SK-N-SH (cell line): Measurements from ENCODE around the gene CELSR2. TPM values are rescaled to one million over a fixed set of nuclear protein-coding genes. Genes with fewer than 3 reads are reported as not detected.

Source experiments
- CTCF ChIA-PET: fragments of 300-600, 350-600 bp; formaldehyde crosslinking; extraction: SDS; loops from one replicate; lab custom pipeline; 2021; lab: Yijun Ruan, JAX
- POLR2A ChIA-PET: fragments of 350-600 bp; sonication (Branson Sonifier 250); formaldehyde crosslinking; extraction: SDS; loops from one replicate; lab custom pipeline; 2020; ENCODE audit warnings: antibody characterized with exemption, inconsistent platforms; lab: Yijun Ruan, JAX
- DNase-seq: peaks from one replicate; pipeline ENCODE4 v3.0.0; 2012
- H2AFZ ChIP-seq: fragments of 200-600 bp; sonication (generic); 2 replicates; pipeline ENCODE4 v1.8.1; 2016; ENCODE audit warnings: antibody characterized with exemption, mild to moderate bottlenecking, low read depth
- H3F3A ChIP-seq: fragments of 200-600 bp; sonication (generic); replicated peaks from 2 replicates; pipeline ENCODE3; 2016; ENCODE audit warnings: antibody characterized with exemption, mild to moderate bottlenecking; ENCODE audit not compliant: insufficient read depth
- H3K27ac ChIP-seq, 2 experiments: fragments of 200-500 bp in 1 of 2; fragments of 200-600 bp in 1 of 2; sonication (Bioruptor generic) in 1 of 2; sonication (generic), shearing (Covaris generic) in 1 of 2; 2 replicates each; pipeline versions ENCODE4 v1.5.1 to v1.6.1; 2014 to 2016; ENCODE audit warnings: low read depth in 2 of 2, inconsistent platforms in 1 of 2, low read length in 1 of 2, mild to moderate bottlenecking in 1 of 2, mixed read lengths in 1 of 2
- H3K27me3 ChIP-seq: fragments of 200-600 bp; sonication (generic), shearing (Covaris generic); 2 replicates; pipeline ENCODE4 v1.6.1; 2016; ENCODE audit warnings: mixed run types; ENCODE audit not compliant: insufficient read depth
- H3K36me3 ChIP-seq, 2 experiments: fragments of 200-500 bp in 1 of 2; fragments of 200-600 bp in 1 of 2; sonication (Bioruptor generic) in 1 of 2; sonication (generic) in 1 of 2; replicated peaks in 1 of 2; 2 replicates each; pipeline versions ENCODE3 to v1.5.1; 2014 to 2016; ENCODE audit warnings: low read length in 1 of 2, mild to moderate bottlenecking in 1 of 2; ENCODE audit not compliant: insufficient read depth in 2 of 2, control insufficient read depth in 1 of 2
- H3K4me1 ChIP-seq, 2 experiments: fragments of 200-500 bp in 1 of 2; fragments of 200-600 bp in 1 of 2; sonication (Bioruptor generic) in 1 of 2; sonication (generic), shearing (Covaris generic) in 1 of 2; 2 replicates each; pipeline versions ENCODE4 v1.5.1 to v1.6.1; 2014 to 2016; ENCODE audit warnings: low read depth in 1 of 2, low read length in 1 of 2, mixed run types in 1 of 2; ENCODE audit not compliant: insufficient read depth in 2 of 2, control insufficient read depth in 1 of 2
- H3K4me2 ChIP-seq: fragments of 200-600 bp; sonication (generic), shearing (Covaris generic); 2 replicates; pipeline ENCODE4 v1.6.1; 2017; ENCODE audit warnings: mixed run types
- H3K4me3 ChIP-seq, 2 experiments: fragments of 200-500 bp in 1 of 2; fragments of 200-600 bp in 1 of 2; sonication (Bioruptor generic) in 1 of 2; sonication (generic), shearing (Covaris generic) in 1 of 2; 2 replicates each; pipeline versions ENCODE4 v1.5.1 to v1.8.1; 2014 to 2016; ENCODE audit warnings: low read depth in 2 of 2, inconsistent platforms in 1 of 2, low read length in 1 of 2, mild to moderate bottlenecking in 1 of 2, mixed read lengths in 1 of 2, moderate library complexity in 1 of 2
- H3K79me2 ChIP-seq: fragments of 200-600 bp; sonication (generic); 2 replicates; pipeline ENCODE4 v1.8.1; 2017; ENCODE audit warnings: mild to moderate bottlenecking; ENCODE audit not compliant: insufficient read depth
- H3K9ac ChIP-seq: fragments of 200-600 bp; sonication (generic); 2 replicates; pipeline ENCODE4 v1.6.1; 2017; ENCODE audit warnings: mixed run types
- H3K9me2 ChIP-seq: fragments of 200-600 bp; sonication (generic); 2 replicates; pipeline ENCODE4 v1.6.1; 2017; ENCODE audit warnings: mixed run types
- H3K9me3 ChIP-seq: fragments of 200-600 bp; sonication (generic); 2 replicates; pipeline ENCODE4 v1.6.1; 2017; ENCODE audit warnings: mixed run types, mild to moderate bottlenecking, moderate library complexity
- H4K20me1 ChIP-seq: fragments of 200-600 bp; sonication (generic); 2 replicates; pipeline ENCODE4 v1.6.1; 2017; ENCODE audit warnings: mild to moderate bottlenecking, mixed run types; ENCODE audit not compliant: insufficient read depth
- EZH2phosphoT487 ChIP-seq: fragments of 200-600 bp; sonication (generic); IDR thresholded peaks from 2 replicates; pipeline ENCODE4 v1.6.1; 2017; ENCODE audit warnings: low read depth, mixed run types, mild to moderate bottlenecking, antibody characterized with exemption, moderate library complexity, borderline replicate concordance
- FOXJ3 ChIP-seq: sonication (generic); formaldehyde crosslinking; IDR thresholded peaks from 2 replicates; pipeline ENCODE4 v1.5.1; 2020; ENCODE audit warnings: mild to moderate bottlenecking, missing genetic modification reagents
- NRF1 ChIP-seq: IDR thresholded peaks from 2 replicates; pipeline ENCODE4 v1.6.1; 2012; ENCODE audit warnings: low read depth, mild to moderate bottlenecking, low read length
- RAD21 ChIP-seq: IDR thresholded peaks from 2 replicates; pipeline ENCODE4 v1.6.1; 2012; ENCODE audit warnings: mild to moderate bottlenecking, low read length
- TCF12 ChIP-seq: IDR thresholded peaks from 2 replicates; pipeline ENCODE4 v1.4.0; 2012
- TEAD4 ChIP-seq: IDR thresholded peaks from 2 replicates; pipeline ENCODE4 v1.4.0; 2012; ENCODE audit warnings: mild to moderate bottlenecking, borderline replicate concordance; ENCODE audit not compliant: insufficient read depth
- USF2 ChIP-seq: fragments of 150-350 bp; IDR thresholded peaks from 2 replicates; pipeline ENCODE4 v1.6.1; 2017; ENCODE audit warnings: antibody characterized with exemption, low read length, low read depth, borderline replicate concordance
- WGBS: methylation state at CpG from one replicate; pipeline ENCODE4 v1.1.6; 2017; ENCODE audit warnings: low lambda C conversion rate; 5-methylcytosine and 5-hydroxymethylcytosine counted together
- polyA plus RNA-seq, 3 experiments: library from polyadenylated mRNA; depleted of rRNA; stranded (reverse); fragments of >200 nt; gene quantifications; 2 replicates each; pipeline ENCODE4 v1.2.3, GENCODE V29; 2012

The CELSR2 gene
- polyA plus RNA-seq, 1 of the 3 experiments (the other 2 are of a cell fraction) = 3.5 TPM

- TF ChIP-seq EZH2phosphoT487 (no peak), TCF12 (no peak), RAD21 (no peak), NRF1 (no peak)
- H3K4me3 ChIP-seq = no peak overlapping the region
- no peak overlapping the region for H2AFZ ChIP-seq
- H3K9me2 ChIP-seq = no peaks in the 10 kb centered on the region
- ChIA-PET POLR2A (no interaction called here), CTCF (interaction anchor here (0.7 to 3.7 kb wide), 11 partner anchors 8 to 270 kb away, joined by 3 to 61 read pairs (median 8); partner anchors contain the start of genes PSMA5 and SORT1)
- 94% methylated on average over 13 of the region's 22 CpGs for WGBS
- no peak overlapping the region for H3K4me2 ChIP-seq
- DNase-seq = no peak
- no peaks in the 10 kb centered on the region for H4K20me1 ChIP-seq
- H3K9me3 ChIP-seq = no peaks in the 10 kb centered on the region
- no peak overlapping the region; a peak in 1 of 4 replicates for H3K27ac ChIP-seq
- no peaks in the 10 kb centered on the region for H3F3A ChIP-seq
- peaks cover 0 to 5% of the 10 kb centered on the region in 2 experiments for H3K36me3 ChIP-seq
- no peaks in the 10 kb centered on the region for H3K27me3 ChIP-seq
- H3K79me2 ChIP-seq = no peaks in the 10 kb centered on the region
- H3K9ac ChIP-seq = no peak overlapping the region
- peaks cover 0 to 22% of the 10 kb centered on the region in 2 experiments; a peak in 2 of 4 replicates for H3K4me1 ChIP-seq
These were observed 13.1 kb downstream of the CELSR2 start for GRCh38 chr1:109262231-109263055.

GRCh38 chr1:109263234-109263596 lies 13.9 kb downstream of the CELSR2 start:
- no peaks in the 10 kb centered on the region for H3K9me3 ChIP-seq
- H3K9me2 ChIP-seq = no peaks in the 10 kb centered on the region
- H3K4me1 ChIP-seq = peaks cover 0 to 22% of the 10 kb centered on the region in 2 experiments; a peak in 2 of 4 replicates
- H3K27me3 ChIP-seq = no peaks in the 10 kb centered on the region
- peak overlapping the region in 1 of 2 experiments; percentile 0; a peak in 1 of 4 replicates for H3K27ac ChIP-seq
- no peak overlapping the region for H3K4me3 ChIP-seq
- H3K4me2 ChIP-seq = no peak overlapping the region
- H3F3A ChIP-seq = no peaks in the 10 kb centered on the region
- peaks cover 0 to 5% of the 10 kb centered on the region in 2 experiments for H3K36me3 ChIP-seq
- DNase-seq = no peak
- no peak overlapping the region for H3K9ac ChIP-seq
- 92% methylated on average over 10 of the region's 12 CpGs for WGBS
- H4K20me1 ChIP-seq = no peaks in the 10 kb centered on the region
- ChIA-PET CTCF (interaction anchor here (0.8 to 3.7 kb wide), 16 partner anchors 9 to 269 kb away, joined by 3 to 61 read pairs (median 7); partner anchors contain the start of genes PSMA5, SARS1 and SORT1), POLR2A (interaction anchor here (1.0 kb wide), 1 partner anchor 163 kb away, joined by 4 read pairs; no protein-coding TSS in a partner anchor)
- TF ChIP-seq FOXJ3 = peak; percentile 5; the same call in 1 of the 2 replicates
- TF ChIP-seq TEAD4 = no peak
- no peak for TF ChIP-seq USF2
- H2AFZ ChIP-seq = no peak overlapping the region
- H3K79me2 ChIP-seq = no peaks in the 10 kb centered on the region
